ENCODE measurements around the gene ARNT2. TPM values are rescaled to one million over a fixed set of nuclear protein-coding genes. Genes with fewer than 3 reads are reported as not detected.

The ARNT2 gene
- total and polyA plus RNA-seq, 10 of the 15 experiments (the other 5 are each of a cell fraction or from before 2014, with no cell fraction given), result 0.07 to 0.49 (median 0.09) TPM; not detected in 6

- no peak for DNase-seq (ENCODE audit: low read depth, low spot score)
- no peaks in the 10 kb centered on the region for H4K20me1 ChIP-seq (ENCODE audit: control insufficient read depth, insufficient read depth)
- WGBS (ENCODE audit: insufficient coverage, insufficient replicate concordance, low lambda C conversion rate, missing lambda C conversion rate), result 25% methylated on average over 7 of the region's 7 CpGs
- H3K36me3 ChIP-seq (ENCODE audit: control insufficient read depth in 2 of 2, insufficient read depth in 2 of 2, low read length in 1 of 2), result no peaks in the 10 kb centered on the region
- H3K27me3 ChIP-seq (replicated peaks in 1 of 2; ENCODE audit: control insufficient read depth in 2 of 2, insufficient read depth in 2 of 2, low read length in 1 of 2), result peaks cover 1 to 3% of the 10 kb centered on the region in 2 experiments; a peak in 3 of 4 replicates
- no peak for FAIRE-seq
- TF ChIP-seq KAT2A (conservative IDR thresholded peaks at IDR 0.05; ENCODE audit: control insufficient read depth, low read depth, low read length) (no peak), TAF1 (IDR thresholded peaks at IDR 0.05; ENCODE audit: borderline replicate concordance, low read depth, low read length) (no peak), ZNF384 (IDR thresholded peaks at IDR 0.05; ENCODE audit: borderline replicate concordance, low read depth, low read length) (no peak), ATF7 (IDR thresholded peaks at IDR 0.05; ENCODE audit: low read depth) (no peak), NBN (IDR thresholded peaks at IDR 0.05) (no peak), PKNOX1 (IDR thresholded peaks at IDR 0.05) (no peak), BHLHE40 (IDR thresholded peaks at IDR 0.05; ENCODE audit: borderline replicate concordance in 1 of 2, low read depth in 2 of 2, low read length in 1 of 2) (no peak), PML (IDR thresholded peaks at IDR 0.05; ENCODE audit: low read length) (no peak)
- H3K9me3 ChIP-seq (replicated peaks; ENCODE audit: control insufficient read depth, insufficient read depth, low read length), result no peaks in the 10 kb centered on the region
- H3K4me3 ChIP-seq, result no peak overlapping the region
- H2AFZ ChIP-seq (ENCODE audit: control insufficient read depth, low read depth, low read length), result no peak overlapping the region
- H3K4me2 ChIP-seq (ENCODE audit: control insufficient read depth, insufficient read depth), result no peak overlapping the region
- ChIA-PET POLR2A (no interaction called here), SMC1A (ENCODE audit: uncharacterized antibody, unreplicated experiment) (interaction anchor here (0.8 kb wide), 1 partner anchor 320 kb away, joined by 4 read pairs; no protein-coding TSS in a partner anchor), CTCF (interaction anchor here (1.0 to 4.4 kb wide), 7 partner anchors 12 to 647 kb away, joined by 3 to 37 read pairs (median 3); no protein-coding TSS in a partner anchor), RAD21 (ENCODE audit: unreplicated experiment) (interaction anchor here (0.9 to 2.4 kb wide), 3 partner anchors 157 to 350 kb away, joined by 3 to 19 read pairs (median 3); partner anchors contain the start of gene CEMIP)
- no peak for ATAC-seq
- H3K9ac ChIP-seq (ENCODE audit: control insufficient read depth, insufficient read depth, low read length), result no peak overlapping the region
- H3K4me1 ChIP-seq (ENCODE audit: control insufficient read depth, insufficient read depth, low read length), result no peaks in the 10 kb centered on the region
- no peaks in the 10 kb centered on the region for H3K79me2 ChIP-seq (ENCODE audit: control insufficient read depth, insufficient read depth, low read length)
- BruUV-seq (replicated peaks), result no TSS peak
- in situ Hi-C loops (cut with MboI) (no loop called here), intact Hi-C loops (cut with micrococcal nuclease; ENCODE audit: unreplicated experiment) (loop anchor here (2.0 kb wide), 1 partner anchor 158 kb away; no protein-coding TSS in a partner anchor)
- no peak overlapping the region for H3K27ac ChIP-seq (ENCODE audit: control insufficient read depth, insufficient read depth)
Measured at GRCh38 chr15:80618685-80619400, 214.7 kb downstream of the ARNT2 start.

All from GM12878 (cell line).